GM21423 (cell line): ENCODE results near the gene GPR15.
A peak's percentile ranks its signal among the peaks of the same experiment; 100 is the strongest.
"Not testable (repeated sequence)": the region's sequence is repeated elsewhere in the genome, so short reads cannot be mapped to it uniquely, and the experiment has no call there.

Source experiments
- ATAC-seq: cut with Tn5 transposase; IDR thresholded peaks from one replicate; pipeline ENCODE4 v1.9.1; 2021; ENCODE audit warnings: mild to moderate bottlenecking, moderate library complexity; ENCODE audit not compliant: unreplicated experiment

Gene GPR15

GRCh38 chr3:98556164-98557130, 24.7 kb downstream of the GPR15 start:
- ATAC-seq, result peak; percentile 75

- ATAC-seq, result no peak
These were observed 25.7 kb downstream of the GPR15 start for GRCh38 chr3:98557324-98558010.

- ATAC-seq, result no peak
These were observed 26.5 kb downstream of the GPR15 start for GRCh38 chr3:98558100-98558827.

DNA sequence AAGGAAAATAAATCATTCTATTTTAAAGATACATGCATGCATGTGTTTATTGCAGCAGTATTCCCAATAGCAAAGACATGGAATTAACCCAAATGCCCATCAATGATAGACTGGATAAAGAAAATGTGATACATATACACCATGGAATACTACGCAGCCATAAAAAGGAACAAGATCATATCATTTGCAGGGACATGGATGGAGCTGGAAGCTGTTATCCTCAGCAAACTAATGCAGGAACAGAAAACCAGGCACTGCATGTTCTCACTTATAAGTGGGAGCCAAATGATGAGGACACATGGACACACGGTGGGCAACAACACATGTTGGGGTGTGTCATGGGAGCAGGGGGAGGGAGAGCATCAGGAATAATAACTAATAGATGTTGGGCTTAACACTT, 28.0 kb downstream of the GPR15 start:
- ATAC-seq, result not testable (repeated sequence)

DNA sequence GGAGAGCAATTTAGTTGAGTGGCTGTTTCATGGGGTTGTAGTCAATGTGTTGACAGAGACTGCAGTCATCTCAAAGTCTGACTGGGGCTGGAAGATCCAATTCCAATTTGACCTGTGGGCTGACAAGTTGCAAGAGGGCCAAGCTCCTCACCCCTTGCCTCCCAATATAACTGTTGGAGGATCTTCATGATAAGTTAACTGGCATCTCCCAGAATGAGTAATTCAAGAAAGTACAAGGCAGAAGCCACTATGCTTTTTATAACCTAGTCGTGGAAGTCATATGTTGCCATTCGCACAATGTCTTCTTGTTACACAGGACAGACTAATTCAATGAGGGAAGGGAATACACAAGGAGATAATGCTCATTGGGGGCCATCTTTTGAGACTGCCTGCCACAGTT, 29.1 kb downstream of the GPR15 start:
- no peak for ATAC-seq

- no peak for ATAC-seq
These were observed 30.1 kb downstream of the GPR15 start for GRCh38 chr3:98561727-98562521.

- ATAC-seq, result peak; percentile 45
These were observed 32.0 kb downstream of the GPR15 start for GRCh38 chr3:98563661-98564281.

DNA sequence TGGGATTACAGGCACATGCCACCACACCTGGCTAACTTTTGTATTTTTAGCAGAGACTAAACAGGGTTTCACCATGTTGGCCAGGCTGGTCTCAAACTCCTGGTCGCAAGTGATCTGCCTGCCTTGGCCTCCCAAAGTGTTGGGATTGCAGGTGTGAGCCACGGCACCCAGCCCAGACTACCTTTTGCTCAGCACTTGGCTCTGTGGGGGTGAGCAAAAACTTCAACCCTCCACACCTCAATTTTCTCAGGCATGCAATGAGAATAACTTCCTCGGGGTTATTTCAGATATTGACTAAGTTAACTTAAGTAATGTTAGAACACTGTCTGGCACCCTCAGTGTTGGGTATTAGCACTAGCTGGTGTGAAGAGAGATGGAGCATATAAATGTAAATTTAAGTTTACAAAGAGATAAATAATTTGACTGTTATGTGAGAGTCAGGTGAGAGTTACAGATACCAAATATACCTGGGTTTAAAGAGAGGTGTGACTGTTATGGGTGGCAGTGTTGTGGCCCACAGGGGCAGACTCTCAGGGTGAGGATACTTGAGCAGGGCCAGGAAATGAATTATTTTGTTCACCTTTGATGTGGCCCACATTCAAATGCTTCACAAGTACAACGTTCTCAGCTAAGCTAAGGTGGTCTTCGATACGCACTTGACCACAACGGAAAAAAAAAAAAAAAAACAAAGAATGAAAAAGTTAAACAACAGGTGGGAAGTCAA, 32.7 kb downstream of the GPR15 start:
- no peak for ATAC-seq

- ATAC-seq, result no peak
These were observed 33.5 kb downstream of the GPR15 start for GRCh38 chr3:98565237-98565643.

DNA sequence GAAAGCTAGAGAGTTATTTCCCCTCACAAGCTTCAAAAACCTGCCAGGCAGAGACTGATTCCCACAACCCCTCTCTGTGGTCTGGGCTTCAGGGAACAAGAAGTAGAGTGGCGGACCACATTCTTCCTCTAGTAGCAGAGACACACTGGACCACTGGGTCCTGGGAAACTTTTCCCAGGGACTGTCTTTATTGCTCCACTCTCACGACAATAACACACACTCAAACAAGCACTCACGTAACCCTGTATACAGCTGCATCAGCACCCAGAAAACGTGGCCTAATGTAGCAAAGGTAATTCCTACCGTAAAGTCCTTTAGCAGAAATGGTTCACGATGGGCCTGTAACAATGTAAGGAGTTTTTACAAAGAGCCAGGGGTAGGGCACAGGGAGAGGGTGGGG, 34.1 kb downstream of the GPR15 start:
- no peak for ATAC-seq

DNA sequence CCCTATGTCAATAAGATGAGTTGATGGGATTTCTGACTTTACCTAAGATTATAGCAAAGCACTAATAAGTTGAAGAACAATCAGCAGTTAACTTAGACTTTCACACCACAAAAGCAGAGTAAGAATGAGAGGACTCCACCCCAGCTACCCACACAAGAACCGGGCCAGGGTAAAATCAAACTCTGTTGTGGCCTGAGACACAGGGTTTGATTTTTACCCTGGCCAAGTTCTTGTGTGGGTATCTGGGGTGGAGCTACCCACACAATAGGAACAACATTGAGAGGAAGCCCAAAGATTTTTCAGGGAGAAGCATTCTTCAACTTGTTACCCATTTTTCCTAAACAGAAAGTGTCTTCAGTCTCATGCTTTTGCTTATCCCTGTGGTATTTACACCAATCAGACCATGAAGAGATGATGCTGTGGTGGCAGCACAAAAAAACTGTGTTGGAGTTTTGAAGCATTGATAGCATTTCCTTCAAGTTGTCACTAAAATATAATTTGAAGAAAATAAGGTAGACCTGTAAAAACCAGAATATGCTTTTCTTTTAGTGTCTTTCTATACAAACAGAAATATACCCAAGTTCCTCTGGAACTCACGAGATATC, 36.0 kb downstream of the GPR15 start:
- ATAC-seq, result peak; percentile 31

DNA sequence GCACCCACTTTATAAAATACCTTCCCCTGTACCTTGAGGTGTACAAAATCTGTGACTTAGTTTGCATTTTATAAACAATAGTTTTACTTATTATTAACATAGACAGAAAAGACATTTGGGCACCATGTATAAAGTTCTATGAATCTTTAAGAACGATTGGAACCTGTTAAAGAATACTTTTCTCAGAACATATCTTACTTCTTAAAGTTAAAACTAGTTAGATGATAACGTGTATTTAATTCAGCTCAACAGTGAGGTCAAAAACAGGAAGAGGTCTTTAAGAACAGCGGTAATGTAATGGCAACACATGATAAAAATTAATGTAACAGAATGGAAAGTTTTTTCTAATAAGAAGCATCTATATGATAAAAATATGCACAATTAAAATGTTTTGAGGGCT, 36.6 kb downstream of the GPR15 start:
- no peak for ATAC-seq

DNA sequence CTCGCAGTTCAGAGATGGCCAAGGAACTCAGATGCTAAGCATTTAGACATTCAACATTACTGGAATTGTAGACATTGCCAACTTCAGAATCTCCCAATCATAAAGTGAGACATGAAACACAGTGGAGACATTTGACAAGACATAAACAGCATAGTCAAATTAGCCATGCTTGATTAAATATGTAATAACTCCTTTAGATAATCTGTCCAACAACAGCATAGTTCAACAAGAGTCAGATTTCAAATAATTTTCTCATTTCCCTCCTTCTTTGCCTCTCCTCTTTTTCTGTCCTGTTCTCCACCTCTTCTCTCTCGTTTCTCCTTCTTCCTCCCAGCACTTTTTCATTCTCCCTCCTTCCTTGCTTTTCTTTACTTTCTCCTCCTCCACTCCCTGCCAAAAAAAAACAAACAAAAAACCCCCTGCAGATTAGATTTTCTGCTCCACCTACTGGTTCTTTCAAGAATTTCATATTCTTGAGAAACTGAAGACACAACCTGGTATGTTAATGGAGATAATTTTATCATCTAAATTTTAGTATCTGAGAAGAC, 41.5 kb downstream of the GPR15 start:
- ATAC-seq, result peak; percentile 53

GRCh38 chr3:98574132-98574531, 42.4 kb downstream of the GPR15 start:
- no peak for ATAC-seq

GRCh38 chr3:98577178-98577895, 45.6 kb downstream of the GPR15 start:
- ATAC-seq, result no peak

DNA sequence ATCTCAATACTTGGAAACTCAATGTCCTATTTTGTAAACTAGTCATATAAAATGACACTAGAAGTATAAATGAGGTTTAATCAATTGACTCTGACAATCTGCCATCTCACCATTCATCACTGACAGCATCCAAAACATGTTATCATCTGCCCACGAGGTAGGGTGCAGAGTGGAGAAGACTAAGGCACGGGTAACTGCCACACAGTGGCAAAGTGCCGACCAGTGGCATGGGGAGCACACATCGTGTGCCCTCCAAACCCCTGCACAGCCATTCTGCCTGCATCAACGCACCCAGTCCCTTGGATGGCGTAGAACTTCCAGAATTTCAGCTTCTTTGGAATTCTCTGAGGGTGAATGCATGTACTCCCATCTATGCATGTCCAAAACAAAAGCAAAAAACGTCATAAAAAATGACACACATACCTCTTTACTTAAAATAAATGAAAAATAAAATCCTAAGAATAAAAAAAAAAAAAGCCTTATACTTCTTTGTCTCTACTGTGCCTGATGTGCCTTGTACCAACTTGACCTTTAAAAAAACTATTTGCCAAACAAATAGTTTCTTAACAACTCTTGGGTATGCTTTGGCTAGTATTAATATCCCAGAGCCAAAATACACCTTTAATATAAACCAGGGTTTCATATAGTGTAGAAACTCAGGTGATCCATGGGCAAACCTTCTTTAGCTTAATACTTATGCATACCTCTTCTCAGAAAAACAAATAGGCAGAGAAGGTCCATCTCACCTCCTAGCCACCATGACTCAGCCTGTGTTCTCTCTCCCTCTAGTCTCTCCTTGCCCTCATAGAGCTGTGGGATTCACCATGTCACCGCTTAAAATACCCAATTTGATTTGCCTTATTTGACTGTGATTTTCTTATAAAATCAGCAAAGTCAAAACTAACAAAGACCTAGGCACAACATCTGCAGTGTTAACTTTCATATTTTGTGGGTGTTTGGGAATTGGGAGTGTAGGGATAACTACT, 48.9 kb downstream of the GPR15 start:
- no peak for ATAC-seq

DNA sequence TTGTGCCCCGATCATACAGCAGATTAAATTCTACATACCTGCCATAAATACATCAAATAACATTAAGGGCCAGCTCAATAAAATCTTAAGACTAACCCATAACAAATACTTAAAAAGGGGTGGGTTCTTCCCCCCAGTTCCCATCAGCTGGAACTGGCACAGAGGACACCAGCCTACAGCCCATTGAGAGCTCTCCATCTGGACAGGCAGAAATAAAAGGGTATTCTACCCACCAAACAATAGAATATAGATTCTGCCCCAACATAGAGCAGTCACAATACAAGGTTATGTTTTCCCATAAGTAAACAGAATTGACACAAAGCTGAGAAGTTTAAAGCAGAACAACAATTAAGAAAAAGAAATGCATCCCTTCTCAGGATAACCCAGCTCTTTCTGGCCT, 49.7 kb downstream of the GPR15 start:
- no peak for ATAC-seq
